NCI-H2227 (cell line): ENCODE measurements around the gene TGFBI.

ENCODE experiments used
- DNase-seq: peaks from one replicate; lab custom pipeline; 2025; ENCODE audit not compliant: unreplicated experiment; lab: John Stamatoyannopoulos, UW

TGFBI gene

GRCh38 chr5:136001466-136001981 lies 27.3 kb upstream of the TGFBI start:
- no peak for DNase-seq

DNA sequence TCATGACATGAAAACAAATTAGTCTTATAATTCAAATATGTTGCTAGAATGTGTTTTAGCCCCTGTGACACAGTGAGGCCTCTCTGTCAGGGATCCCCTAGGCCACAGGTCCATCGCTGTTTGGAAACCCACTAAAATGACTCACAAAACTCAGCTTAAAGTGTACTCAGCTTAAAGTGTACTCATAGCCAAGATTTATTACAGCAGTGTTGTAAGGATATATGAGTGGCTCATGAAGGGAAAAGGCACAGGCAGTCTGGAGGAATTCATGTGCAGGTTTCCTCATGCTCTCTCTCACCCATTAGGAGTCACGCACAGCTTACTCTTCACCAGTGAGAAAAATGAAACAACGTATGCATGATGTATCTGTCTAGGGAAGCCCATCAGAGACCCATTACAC lies 24.4 kb upstream of the TGFBI start:
- no peak for DNase-seq

- DNase-seq: no peak
Measured at GRCh38 chr5:136005476-136005875, 23.3 kb upstream of the TGFBI start.

DNA sequence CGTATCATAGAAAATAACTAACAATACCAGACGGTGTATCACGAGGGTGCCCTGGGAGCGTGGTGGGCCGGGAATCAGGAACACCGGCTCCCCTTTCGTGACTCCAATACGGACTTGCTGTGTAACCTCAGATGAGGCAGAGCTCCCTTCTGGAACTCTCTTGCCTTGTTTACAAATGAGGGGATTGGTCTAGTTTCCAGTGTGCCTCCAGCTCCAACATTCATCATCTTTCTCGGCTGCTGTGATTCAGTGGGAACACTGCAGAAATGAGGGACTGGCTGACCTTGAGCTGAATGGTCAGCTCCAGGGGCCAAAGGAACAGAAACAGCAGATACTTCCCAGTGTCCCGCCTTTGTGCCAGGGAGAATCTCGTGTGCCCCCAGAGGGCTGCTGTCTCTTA lies 22.6 kb upstream of the TGFBI start:
- DNase-seq: no peak

DNA sequence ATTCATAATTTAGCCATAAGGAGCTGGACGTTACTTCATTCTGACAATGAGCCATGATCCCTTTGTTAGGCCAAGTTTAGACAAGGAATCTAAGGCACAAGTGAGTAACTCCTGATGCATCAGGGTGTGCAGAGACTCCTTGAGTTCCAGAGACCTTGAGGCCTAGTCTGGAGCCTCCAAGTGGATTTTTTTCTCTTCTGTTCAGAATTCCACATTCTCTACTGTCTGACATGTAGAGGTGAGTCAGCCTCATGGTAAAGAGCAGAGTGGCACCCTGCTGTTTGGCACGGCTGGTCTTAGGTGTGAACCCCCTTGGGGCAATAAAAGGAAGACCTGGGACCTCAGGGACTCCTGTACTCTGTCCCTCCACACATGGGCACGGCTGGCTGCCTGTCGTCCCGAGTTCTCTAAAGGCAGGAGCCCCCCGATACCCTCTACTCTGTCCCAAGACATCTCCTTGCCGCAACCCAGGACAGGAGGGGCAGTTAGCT lies 22.0 kb upstream of the TGFBI start:
- DNase-seq: no peak

- DNase-seq: peak; percentile 4
Measured at GRCh38 chr5:136007271-136007670, 21.5 kb upstream of the TGFBI start.

DNA sequence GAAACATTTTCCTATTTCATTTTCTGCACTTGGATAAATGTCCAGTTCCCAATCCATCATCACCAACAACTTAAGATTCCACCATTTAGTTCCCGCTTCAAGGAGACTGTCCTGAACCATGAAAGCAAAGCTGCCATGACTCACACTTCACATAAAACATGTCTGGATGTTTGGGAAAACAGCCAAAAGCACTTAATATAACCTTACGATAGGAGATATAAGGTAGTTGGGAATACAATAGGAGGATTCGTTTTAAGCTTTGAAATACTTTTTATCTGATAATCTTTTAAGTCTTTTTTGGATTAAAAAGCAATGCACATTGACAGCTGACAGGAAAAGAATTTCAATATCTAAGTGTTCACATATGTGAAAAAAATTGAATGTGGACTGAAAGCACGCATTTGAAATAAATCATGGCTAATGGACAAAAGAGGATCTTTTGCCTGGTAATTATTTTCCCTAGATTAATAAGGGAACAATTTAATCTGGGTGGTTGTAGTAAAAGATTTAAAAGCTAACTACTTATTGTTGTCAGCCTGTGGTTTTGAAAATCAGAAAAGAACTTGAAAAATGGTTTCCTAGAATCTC lies 17.3 kb upstream of the TGFBI start:
- DNase-seq: no peak

DNA sequence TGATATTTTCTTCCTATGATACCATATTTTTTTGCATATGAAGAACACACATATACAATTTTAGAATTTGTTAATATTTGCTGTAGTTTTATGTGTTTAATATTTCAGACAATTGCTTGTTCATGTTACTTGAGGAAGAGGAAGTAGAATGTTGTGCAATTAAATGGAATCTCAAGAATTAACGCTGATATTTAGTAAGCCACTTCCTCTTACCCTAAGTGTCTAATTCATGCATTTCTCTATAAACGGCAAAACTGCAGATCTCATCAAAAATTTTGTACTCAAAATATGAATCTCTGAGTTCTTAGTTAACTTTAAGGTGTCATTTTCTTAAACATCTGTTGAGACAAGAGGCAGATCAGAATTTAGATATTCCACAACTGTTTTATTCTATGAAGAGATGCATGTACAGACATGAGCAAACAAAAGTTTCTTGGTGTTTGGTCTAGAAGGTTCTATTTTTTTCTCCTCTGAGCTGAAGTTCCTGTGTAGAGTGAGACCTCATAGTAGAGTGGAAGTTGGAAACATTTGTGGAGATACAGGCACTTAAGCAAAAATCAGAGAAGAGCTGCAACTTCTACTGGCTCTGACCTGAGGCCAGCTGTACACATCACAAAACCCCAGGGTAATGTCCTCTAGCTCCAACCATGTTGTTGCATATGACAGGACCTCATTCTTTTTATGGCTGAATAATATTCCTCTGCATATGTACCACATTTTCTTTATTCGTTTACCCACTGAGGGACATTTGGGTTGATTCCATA lies 16.6 kb upstream of the TGFBI start:
- DNase-seq: no peak

DNA sequence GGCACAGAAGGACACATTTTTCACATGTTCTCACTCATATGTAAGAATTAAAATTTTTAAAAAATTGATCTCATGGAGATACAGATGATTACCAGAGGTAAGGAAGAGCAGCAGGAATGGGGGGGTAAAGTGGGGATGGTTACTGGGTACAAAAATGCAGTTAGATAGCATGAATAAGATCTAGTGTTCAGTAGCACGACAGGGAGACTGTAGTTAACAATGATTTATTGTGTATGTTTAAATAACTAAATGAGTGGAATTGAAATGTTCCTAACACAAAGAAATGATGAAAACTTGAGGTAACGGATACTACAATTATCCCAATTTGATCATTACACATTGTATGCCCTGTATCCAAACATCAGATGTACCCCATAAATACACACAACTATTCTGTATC lies 15.2 kb upstream of the TGFBI start:
- no peak for DNase-seq

DNA sequence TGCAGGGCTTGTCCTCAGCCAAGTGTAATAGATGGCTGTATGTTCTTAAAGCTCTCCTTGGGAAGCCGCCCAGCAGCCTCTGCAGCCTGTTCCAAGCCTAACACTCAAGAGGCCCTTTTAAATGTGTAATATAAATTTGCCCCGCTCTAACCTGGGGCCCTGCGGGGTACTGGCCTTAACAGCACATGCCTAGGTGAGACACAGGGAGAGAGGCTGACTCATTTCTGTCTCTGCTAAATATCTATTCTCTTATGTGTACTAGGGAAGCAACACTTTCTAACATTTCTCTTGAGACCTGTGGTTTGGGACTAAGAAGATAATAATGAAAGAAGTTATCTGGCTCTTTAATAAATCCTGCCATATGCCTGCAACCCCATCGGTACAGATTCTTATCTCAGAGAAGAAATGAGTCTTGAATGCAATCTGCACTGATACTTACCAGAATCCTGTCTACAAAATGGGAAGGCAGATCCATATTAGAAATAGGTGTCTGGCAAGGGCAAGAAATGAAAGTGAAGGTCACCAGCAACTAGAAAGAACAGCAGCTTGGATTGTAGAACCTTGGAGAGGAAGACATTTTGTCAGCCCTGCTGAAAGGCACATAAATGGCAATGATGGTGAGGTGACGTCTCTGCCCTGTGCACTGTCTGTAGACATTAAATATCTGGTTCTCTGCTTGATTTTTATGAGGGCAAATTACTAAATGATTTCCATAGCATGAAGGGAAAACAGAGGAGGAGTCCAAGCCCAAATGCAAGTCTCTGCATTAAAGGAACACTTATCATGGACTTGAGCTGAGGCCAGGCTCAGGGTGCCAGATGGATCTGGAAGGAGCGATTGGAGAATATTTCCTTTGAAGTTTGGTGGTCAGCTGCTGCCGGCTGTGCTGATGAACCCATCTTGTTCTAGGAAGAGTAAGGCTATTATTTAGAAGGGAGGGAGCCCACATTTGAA lies 14.5 kb upstream of the TGFBI start:
- DNase-seq: no peak

DNA sequence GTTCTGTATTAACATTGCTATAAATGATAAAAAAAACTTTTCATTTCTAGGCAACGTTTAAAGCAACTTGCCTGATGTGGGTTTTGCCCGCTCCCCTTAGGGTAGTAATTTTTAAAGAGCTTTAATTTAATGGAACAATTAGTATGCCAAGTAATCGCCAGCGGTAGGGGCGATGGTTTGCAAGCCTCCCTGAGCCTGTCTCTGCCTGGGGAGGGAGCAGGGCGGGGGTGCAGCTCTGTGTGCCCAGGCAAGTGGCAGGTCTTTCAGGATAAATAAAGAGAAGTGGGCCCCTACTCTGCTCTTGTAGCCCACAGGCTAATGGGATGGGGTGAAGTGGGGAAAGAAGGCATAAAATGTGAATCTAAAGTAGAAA lies 13.8 kb upstream of the TGFBI start:
- no peak for DNase-seq

DNA sequence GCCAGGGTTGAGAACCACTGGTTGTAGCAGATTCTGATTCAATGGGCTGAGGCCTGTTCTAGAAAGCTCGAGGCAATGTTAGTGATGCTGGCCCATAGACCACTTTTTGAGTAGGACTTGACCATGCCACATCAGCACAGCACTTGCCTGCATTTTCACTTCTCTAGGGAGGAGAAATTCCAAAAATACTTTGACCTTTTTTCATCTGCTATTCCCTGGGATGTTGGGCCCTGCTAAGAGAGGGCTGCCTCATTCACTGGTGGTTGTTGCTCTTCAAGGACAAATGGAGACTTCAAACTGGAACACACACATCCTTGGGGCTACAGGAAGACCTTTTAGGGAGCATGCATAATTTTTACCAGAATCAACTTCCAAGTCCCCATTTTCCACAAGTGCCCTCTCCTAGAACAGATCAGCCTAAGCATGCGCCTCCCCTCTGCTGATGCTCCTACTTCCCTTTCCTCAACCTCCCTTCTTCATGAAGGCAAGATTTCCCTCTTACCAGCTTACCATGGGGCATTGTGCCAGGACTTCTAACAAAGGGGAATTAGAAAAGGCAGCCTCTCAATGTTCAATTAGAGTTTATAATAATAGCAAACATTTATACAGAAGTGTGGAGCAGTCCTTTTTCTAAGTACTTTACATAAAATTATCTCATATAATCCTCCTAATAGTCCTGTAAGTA lies 12.7 kb upstream of the TGFBI start:
- no peak for DNase-seq

DNA sequence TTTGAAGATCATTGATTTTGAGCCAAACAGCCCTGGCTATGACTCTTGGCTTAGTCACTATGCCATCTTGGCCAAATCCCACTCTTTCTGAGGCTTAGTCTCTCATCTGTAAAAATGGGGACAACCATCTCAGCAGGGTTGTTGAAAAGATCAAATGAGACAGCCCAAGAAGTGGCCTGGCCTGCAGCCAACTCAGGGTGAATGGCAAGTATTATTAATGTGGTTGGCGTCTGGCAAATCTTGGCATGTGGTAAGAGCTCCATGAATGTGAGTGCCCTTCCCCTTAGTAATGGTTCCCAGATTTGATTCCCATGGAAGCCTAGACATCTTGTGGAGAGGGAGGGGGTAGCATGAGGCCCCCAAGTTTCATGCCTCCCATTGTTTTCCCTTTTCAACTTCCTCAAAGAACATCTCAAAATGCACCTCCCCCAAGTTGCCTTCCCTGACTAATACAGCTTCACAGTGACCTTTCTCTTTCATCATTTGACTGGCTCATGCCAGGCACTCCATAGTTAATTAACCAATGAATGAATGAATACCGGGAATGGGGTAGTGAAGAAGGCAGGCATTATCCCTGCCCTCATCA lies 11.8 kb upstream of the TGFBI start:
- no peak for DNase-seq

DNA sequence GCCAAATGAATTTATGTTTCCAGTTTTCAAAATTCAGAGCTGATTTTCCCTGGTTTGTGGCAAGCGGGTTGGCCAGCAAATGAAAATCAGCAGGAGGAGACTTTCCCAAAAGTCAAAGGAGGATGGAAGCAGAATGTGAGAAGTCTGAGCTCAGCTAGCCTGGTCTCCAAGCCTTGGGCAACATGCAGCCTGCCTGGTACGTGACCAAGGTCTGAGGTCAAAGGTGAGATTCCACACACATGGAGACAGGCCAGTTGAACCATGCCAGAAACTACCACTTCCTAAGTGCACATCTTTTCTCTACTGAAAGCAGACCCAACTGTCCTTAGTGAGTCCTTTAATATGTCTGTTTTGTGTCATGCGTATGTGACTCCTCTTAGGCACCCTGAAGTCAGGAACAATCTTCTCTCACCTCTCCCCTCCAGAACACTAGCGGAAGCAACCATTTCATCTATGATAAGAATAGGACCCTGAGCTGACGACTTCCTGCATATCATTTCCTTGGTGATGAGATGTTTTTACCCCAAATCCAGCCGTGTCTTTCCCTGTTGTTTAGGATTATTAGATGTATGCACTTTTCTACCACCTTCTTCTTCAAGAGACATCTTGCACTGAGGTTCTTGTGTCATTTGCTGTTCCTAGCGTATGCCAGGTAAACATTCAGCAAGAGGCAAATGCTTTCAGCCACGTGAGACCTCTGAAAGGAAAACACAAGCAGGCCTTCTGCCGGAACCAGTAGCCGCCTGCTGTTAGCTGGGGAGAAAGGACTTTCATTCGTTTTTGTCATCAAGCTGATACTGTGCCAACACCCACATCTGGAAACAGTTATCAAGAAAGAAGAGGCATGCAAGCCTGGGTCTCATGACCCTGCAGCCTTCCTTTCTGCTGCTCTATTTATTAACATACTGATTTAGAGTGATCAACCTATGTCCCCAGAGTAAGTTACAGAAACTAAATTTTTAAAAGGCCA lies 9.7 kb upstream of the TGFBI start:
- no peak for DNase-seq

DNA sequence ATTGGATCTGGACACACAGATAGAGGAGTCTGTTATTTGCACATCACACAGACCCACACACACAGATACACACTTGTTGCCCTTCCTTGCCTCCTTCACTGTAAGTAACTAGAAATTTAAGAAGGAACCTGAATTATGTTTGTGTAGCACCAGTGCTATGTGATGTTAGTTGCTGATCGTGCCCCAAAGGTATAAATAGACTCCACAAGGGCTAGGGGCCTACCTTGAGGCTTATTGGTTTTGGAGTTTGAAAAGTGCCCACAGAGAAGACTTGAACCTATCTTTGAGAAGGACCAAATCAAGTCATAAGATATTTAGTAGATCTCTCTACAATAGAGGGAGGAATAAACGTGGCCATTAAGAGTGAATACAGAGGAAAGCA lies 8.8 kb upstream of the TGFBI start:
- no peak for DNase-seq

DNA sequence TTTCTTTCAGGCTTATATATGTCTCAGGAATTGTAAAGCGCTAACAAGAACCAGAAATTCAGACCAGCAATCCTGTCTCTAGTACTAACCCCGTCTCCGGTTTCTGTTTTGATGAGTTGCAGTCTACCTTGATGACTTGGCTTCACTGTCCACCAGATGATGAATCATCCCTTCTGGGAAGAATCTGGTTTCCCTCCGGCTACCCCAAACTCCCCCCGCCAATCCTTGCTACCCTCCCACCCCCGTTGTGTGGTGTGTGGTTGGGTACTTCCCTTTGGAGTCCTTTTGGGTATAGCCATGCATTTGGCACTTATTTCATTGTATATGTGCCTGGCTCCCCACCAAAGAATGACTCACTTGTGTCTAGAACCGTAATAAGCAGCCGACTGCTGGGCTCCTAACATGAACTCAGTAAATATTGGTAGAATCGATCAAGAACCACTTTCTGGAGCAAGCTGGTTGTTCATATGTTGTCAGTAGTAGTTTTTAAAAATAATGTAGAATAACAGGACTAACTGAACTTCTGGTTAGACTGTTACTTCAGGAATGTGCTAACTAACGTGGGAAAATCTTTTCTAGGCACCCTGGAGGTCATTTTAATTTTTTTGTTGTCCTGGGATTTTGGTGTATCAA lies 8.3 kb upstream of the TGFBI start:
- DNase-seq: no peak

DNA sequence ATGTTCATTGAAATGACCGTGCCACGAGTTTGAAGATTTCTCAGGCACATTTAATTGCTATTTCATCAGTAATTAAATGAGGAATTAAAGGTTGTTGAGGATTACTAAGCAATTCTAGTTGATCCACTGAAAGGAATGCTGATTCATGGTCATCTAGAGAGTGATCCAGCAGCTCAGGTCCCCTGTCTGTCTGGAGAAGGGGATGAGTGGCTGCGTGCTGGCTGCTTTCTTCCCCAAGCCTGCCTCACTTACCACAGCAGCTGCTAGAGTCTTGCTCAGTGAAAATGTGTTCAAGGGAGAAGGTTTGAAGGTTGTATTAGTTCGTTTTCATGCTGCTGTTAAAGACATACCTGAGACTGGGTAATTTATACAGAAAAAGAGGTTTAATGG lies 7.8 kb upstream of the TGFBI start:
- no peak for DNase-seq

DNA sequence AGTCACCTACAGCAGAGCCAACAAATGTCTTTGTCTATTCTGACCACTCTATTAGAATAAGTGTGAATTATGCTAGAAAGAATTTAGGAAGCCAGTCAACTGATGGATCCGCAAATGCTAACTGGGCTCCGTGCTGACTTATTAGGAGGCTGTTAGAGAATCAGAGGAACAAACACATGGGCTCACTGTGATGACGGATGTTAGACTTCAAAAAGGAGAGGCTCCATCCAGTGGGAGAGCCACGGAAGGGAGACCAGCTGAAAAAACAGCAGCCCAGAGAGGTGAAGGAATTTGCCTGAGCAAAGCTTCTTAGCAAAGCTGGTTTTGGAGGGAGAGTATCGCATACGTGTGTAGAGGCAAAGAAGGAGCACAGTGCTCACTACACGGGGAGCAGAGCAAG lies 5.8 kb upstream of the TGFBI start:
- DNase-seq: no peak

DNA sequence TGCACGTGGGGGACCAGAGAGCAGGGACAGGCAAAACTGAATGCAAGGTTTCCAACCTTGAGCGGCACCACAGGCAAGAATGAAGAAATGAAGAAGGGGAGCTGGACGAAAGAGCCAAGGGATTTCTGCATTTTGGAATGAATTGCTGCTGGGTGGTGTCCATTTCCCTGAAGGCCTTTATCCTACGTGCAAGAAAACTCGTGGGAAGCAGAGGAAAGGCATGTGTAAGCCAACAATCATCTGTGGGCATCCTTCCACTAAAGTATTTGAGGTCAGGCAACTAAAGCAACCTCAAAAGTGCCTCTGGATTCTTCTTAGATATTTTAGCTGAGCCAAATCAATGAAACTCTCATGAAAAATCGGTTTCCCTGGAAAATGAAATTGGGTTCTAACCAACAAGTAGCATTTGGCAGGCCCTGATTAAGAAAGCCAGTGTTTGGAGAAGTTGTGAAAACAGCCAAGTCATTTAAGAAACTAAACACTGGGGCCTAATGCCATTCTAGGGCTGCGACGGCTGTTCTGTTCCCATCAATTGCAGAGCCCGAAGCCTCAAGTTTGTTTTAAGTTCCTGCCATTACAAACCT lies 4.7 kb upstream of the TGFBI start:
- no peak for DNase-seq
